Measurements from ENCODE around the gene GPC6.

- no peak for TF ChIP-seq CTCF (IDR thresholded peaks at IDR 0.05)
- no peak for TF ChIP-seq POLR2AphosphoS5 (IDR thresholded peaks at IDR 0.05)
- TF ChIP-seq POLR2A (IDR thresholded peaks at IDR 0.05): no peak
- TF ChIP-seq EP300 (IDR thresholded peaks at IDR 0.05): no peak
Measured at GRCh38 chr13:93819331-93819890, 592.8 kb downstream of the GPC6 start.
